Measurements from ENCODE around the gene GMCL2.

The GMCL2 gene

GRCh38 chr5:178223828-178224335 is 36.7 kb upstream of the GMCL2 start:
- H3K4me3 ChIP-seq (ENCODE audit: low read length) = no peak overlapping the region
- no peak for DNase-seq (ENCODE audit: low read depth, low spot score)

GRCh38 chr5:178223196-178223773 is 36.1 kb upstream of the GMCL2 start:
- DNase-seq (ENCODE audit: low read depth, low spot score) = no peak
- no peak overlapping the region for H3K4me3 ChIP-seq (ENCODE audit: low read length)

GRCh38 chr5:178222292-178222691 is 35.1 kb upstream of the GMCL2 start:
- no peak for DNase-seq (ENCODE audit: low read depth, low spot score)
- H3K4me3 ChIP-seq (ENCODE audit: low read length) = no peak overlapping the region

GRCh38 chr5:178221853-178222252 is 34.7 kb upstream of the GMCL2 start:
- H3K4me3 ChIP-seq (ENCODE audit: low read length) = no peak overlapping the region
- DNase-seq (ENCODE audit: low read depth, low spot score) = no peak

- H3K4me3 ChIP-seq (ENCODE audit: low read length) = no peak overlapping the region
- DNase-seq (ENCODE audit: low read depth, low spot score) = no peak
Measured at GRCh38 chr5:178221282-178221681, 34.1 kb upstream of the GMCL2 start.

DNA sequence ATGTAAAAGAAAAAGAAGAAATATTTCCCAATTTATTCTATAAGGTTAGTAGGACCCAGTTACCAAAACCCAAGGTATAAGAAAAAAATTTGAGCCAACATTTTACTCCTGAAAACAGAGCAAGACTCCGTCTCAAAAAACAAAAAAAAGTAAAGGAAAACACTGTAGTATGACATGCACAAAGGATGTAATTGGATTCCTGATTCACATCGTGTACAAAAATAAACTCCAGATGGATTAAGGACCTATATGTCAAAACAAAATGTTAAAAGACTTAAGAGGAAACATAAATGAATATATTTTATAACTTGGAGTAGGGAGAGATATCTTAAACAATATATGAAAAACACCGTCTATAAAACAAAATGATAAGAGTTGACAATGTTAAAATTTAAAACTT is 31.7 kb upstream of the GMCL2 start:
- no peak for DNase-seq (ENCODE audit: low read depth, low spot score)
- H3K4me3 ChIP-seq (ENCODE audit: low read length) = no peak overlapping the region

GRCh38 chr5:178218237-178218776 is 31.1 kb upstream of the GMCL2 start:
- no peak overlapping the region for H3K4me3 ChIP-seq (ENCODE audit: low read length)
- DNase-seq (ENCODE audit: low read depth, low spot score) = no peak

DNA sequence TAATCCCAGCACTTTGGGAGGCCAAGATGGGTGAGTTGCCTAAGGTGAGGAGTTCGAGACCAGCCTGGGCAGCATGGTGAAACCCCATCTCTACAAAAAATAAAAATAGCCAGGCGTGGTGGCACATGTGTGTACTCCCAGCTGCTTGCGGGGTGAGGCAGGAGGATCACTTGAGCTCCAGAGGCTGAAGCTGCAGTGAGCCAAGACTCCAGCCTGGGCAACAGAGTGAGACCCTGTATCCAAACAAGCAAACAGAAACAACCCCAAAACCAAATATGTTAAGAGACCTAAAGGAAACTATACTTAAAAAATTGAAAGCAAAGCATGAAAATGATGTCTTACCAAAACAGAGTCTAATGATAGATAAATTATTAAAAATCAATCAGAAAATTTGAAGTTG is 29.6 kb upstream of the GMCL2 start:
- H3K4me3 ChIP-seq (ENCODE audit: low read length) = no peak overlapping the region
- DNase-seq (ENCODE audit: low read depth, low spot score) = no peak

DNA sequence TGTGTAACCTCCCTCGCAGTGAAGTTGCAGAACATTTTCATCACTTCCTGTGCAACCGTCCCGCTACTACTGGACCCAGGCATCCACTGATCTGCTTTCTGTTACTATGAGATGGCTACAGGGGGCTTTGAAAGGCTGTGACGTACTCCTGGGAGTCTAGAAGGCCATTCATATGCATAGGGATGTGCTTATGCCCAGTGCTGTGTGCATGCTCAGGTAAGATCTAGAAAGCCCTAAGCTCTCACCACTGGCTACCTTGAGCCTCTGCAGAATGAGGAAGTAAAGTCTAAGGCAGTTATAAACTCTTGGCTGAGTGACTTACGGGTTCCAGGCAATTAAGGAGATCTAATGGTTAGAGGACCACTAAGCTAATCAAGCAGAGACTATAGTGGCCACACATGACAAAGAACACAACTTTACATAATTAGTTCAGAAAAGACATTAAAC is 28.9 kb upstream of the GMCL2 start:
- no peak overlapping the region for H3K4me3 ChIP-seq (ENCODE audit: low read length)
- DNase-seq (ENCODE audit: low read depth, low spot score) = no peak

GRCh38 chr5:178215280-178216002 is 28.3 kb upstream of the GMCL2 start:
- DNase-seq (ENCODE audit: low read depth, low spot score) = no peak

GRCh38 chr5:178214160-178214803 is 27.1 kb upstream of the GMCL2 start:
- H3K4me3 ChIP-seq (ENCODE audit: low read length) = no peak overlapping the region
- no peak for DNase-seq (ENCODE audit: low read depth, low spot score)

More at GRCh38 chr5:178215280-178216002, 28.3 kb upstream of the GMCL2 start:
- H3K4me3 ChIP-seq (ENCODE audit: low read length) = no peak overlapping the region

GRCh38 chr5:178213748-178214151 is 26.6 kb upstream of the GMCL2 start:
- DNase-seq (ENCODE audit: low read depth, low spot score) = no peak
- no peak overlapping the region for H3K4me3 ChIP-seq (ENCODE audit: low read length)

GRCh38 chr5:178213003-178213461 is 25.9 kb upstream of the GMCL2 start:
- DNase-seq (ENCODE audit: low read depth, low spot score) = no peak
- H3K4me3 ChIP-seq (ENCODE audit: low read length) = no peak overlapping the region

GRCh38 chr5:178212241-178213002 is 25.3 kb upstream of the GMCL2 start:
- DNase-seq (ENCODE audit: low read depth, low spot score) = no peak
- H3K4me3 ChIP-seq (ENCODE audit: low read length) = no peak overlapping the region

DNA sequence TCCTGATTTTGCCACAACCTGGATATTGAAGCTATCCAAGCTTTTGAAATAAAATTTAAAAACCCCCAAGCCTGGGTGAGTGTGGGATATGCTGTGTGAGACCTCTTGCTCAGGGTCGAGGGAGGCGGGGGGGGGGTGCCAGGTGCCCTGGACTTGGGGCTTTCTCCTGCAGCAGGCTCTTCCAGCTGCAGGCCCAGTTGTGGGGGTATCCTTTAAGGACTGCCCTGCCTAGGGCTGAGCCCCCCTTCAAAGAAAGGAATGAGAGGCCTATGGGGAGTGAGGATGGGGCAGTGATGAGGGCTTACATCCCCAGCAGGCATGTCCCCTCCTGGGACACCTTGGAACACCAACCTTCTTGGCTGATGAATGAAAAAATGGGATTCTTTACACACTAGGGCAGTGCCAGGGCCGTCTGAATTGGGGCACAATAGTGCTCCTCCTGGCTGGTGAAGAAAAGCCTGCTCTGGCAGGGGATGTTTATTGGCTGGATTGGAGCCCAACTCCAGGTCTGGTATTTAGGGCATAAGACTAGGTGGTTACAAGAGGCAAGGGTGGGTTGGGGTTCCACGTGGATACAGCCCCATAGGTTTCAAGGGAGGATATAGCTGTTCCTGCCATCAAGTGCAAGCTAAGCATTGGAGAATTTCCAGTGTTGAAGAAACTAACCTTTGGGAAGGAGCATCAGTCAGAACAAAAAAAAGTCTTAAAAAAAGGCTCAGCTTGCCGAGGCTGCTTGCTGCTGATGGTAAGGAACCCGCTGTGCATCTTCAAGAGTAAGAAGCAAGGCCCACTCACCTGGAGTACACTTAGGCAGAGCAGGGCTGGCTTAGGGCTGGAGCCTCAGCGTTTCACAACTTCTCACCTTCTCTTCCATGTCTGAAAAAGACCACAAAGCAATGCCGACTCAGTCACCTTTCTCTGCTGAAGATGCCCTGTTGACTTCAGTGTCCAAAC is 24.2 kb upstream of the GMCL2 start:
- no peak for DNase-seq (ENCODE audit: low read depth, low spot score)
- H3K4me3 ChIP-seq (ENCODE audit: low read length) = no peak overlapping the region

DNA sequence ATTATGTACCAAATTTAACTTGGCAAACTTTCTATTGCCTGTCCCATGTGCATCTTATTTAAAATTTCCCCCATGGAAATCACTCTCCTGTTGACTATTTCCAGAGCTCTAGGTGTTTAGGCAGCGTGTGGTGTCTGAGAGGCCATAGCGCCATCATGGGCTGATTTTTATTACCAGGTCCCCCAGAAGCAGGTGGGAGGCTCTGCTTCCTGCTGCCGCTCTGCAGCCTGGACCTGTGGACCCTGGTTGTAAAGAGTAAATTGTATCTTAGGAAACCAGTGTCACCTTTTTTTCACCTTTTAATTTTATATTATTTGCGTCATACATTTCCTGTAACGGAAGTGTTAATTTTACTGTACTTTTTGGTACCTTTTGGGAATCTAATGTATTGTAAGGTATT is 23.5 kb upstream of the GMCL2 start:
- no peak for DNase-seq (ENCODE audit: low read depth, low spot score)
- H3K4me3 ChIP-seq (ENCODE audit: low read length) = no peak overlapping the region

- H3K4me3 ChIP-seq (ENCODE audit: low read length) = no peak overlapping the region
- DNase-seq (ENCODE audit: low read depth, low spot score) = no peak
Measured at GRCh38 chr5:178210073-178210535, 22.9 kb upstream of the GMCL2 start.

All from Jurkat, Clone E6-1 (cell line).